Type B pancreatic cell (in vitro differentiated cells): Measurements from ENCODE around the gene SIM1. TPM values are rescaled to one million over a fixed set of nuclear protein-coding genes. Genes with fewer than 3 reads are reported as not detected.
"Not testable (repeated sequence)": the region's sequence is repeated elsewhere in the genome, so short reads cannot be mapped to it uniquely, and the experiment has no call there.

Source experiments
- DNase-seq: peaks from one replicate; pipeline ENCODE4 v3.0.0; 2021; ENCODE audit warnings: mixed read lengths; ENCODE audit not compliant: unreplicated experiment; ENCODE audit errors: extremely low spot score
- H3K27ac Mint-ChIP-seq: 2 replicates; pipeline ENCODE4 v1.8.0; 2021; ENCODE audit warnings: mild to moderate bottlenecking, mixed read lengths
- H3K27me3 Mint-ChIP-seq: 2 replicates; pipeline ENCODE4 v1.8.0; 2021; ENCODE audit warnings: mixed read lengths
- H3K36me3 Mint-ChIP-seq: 2 replicates; pipeline ENCODE4 v1.8.0; 2021; ENCODE audit warnings: mixed read lengths
- H3K4me1 Mint-ChIP-seq: one replicate; pipeline ENCODE4 v1.8.0; 2021; ENCODE audit warnings: mixed read lengths; ENCODE audit not compliant: unreplicated experiment
- H3K4me3 Mint-ChIP-seq: 2 replicates; pipeline ENCODE4 v1.8.0; 2021; ENCODE audit warnings: mild to moderate bottlenecking, mixed read lengths
- H3K9me3 Mint-ChIP-seq: 2 replicates; pipeline ENCODE4 v1.8.0; 2021; ENCODE audit warnings: mixed read lengths
- CTCF ChIP-seq: fragments of 200-600 bp; sonication (generic); conservative IDR thresholded peaks from 2 replicates; pipeline ENCODE4 v1.5.0; 2021; ENCODE audit warnings: antibody characterized with exemption, mild to moderate bottlenecking
- total RNA-seq: library from RNA; stranded (reverse); gene quantifications from 2 replicates; pipeline ENCODE4 v1.2.1, GENCODE V29; 2021; ENCODE audit warnings: low replicate concordance

Gene SIM1
- total RNA-seq, 1 donor from 2014 or later: 7.1 TPM

GRCh38 chr6:100372326-100373091 is 92.2 kb downstream of the SIM1 start:
- TF ChIP-seq CTCF: no peak
- Mint-ChIP-seq H3K9me3 (no peaks in the 10 kb centered on the region), H3K36me3 (no peaks in the 10 kb centered on the region), H3K27ac (no peak overlapping the region), H3K4me1 (peaks cover 10% of the 10 kb centered on the region), H3K4me3 (no peak overlapping the region), H3K27me3 (peaks cover 8% of the 10 kb centered on the region)
- DNase-seq: no peak

DNA sequence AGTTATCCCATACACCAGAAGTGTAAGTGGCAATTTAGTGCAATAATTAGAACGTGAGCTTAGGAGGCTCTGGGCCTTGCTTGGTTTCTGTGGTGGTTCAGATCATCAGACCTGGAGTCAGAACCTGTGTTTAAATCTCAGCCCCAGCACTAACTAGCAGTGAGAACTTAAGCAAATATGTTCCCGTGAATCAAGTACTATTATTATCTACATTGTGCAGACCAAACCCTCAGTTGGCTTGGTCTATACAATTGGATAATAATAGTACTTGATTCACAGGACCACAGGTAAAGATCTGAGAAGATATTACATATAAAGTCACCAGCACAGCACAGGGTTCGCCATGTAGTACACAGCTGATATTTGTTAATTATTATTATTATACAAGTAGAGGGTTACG is 93.1 kb downstream of the SIM1 start:
- Mint-ChIP-seq H3K27ac (no peak overlapping the region), H3K27me3 (peaks cover 8% of the 10 kb centered on the region), H3K9me3 (peaks cover 4% of the 10 kb centered on the region), H3K4me1 (peaks cover 10% of the 10 kb centered on the region), H3K4me3 (no peak overlapping the region), H3K36me3 (no peaks in the 10 kb centered on the region)
- no peak for DNase-seq
- no peak for TF ChIP-seq CTCF

DNA sequence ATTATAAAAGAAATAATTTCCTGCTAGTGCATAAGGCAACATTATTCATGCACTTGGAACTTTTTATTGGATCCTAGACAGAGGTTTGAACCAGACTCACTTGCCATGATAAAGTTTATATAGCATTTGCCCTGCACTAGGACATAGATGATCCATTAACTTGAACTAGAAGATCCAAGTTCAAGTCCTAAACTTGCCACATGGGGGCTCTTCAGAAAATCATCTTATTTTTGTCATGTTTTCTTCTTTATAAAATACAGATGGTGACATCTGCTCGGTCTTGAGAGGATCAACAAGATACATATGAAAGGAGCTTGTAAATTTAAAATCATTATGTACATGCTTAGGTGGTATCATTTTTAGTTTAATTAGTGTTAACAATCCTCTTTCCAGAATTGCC is 94.5 kb downstream of the SIM1 start:
- Mint-ChIP-seq H3K27ac (no peak overlapping the region), H3K36me3 (no peaks in the 10 kb centered on the region), H3K4me1 (peaks cover 10% of the 10 kb centered on the region), H3K9me3 (peaks cover 4% of the 10 kb centered on the region), H3K4me3 (no peak overlapping the region), H3K27me3 (peaks cover 6% of the 10 kb centered on the region)
- DNase-seq: no peak
- peak; percentile 41 for TF ChIP-seq CTCF

- Mint-ChIP-seq H3K27ac (no peak overlapping the region), H3K27me3 (no peaks in the 10 kb centered on the region), H3K36me3 (no peaks in the 10 kb centered on the region), H3K4me3 (no peak overlapping the region), H3K9me3 (peaks cover 4% of the 10 kb centered on the region), H3K4me1 (no peaks in the 10 kb centered on the region)
- no peak for TF ChIP-seq CTCF
- no peak for DNase-seq
Measured at GRCh38 chr6:100366419-100366818, 98.3 kb downstream of the SIM1 start.

- Mint-ChIP-seq H3K9me3 (peaks cover 4% of the 10 kb centered on the region), H3K36me3 (no peaks in the 10 kb centered on the region), H3K27ac (no peak overlapping the region), H3K4me1 (no peaks in the 10 kb centered on the region), H3K27me3 (no peaks in the 10 kb centered on the region), H3K4me3 (no peak overlapping the region)
- TF ChIP-seq CTCF: no peak
- DNase-seq: no peak
Measured at GRCh38 chr6:100363651-100364050, 101.1 kb downstream of the SIM1 start.

- not testable (repeated sequence) for H3K27me3 Mint-ChIP-seq, DNase-seq, H3K36me3 Mint-ChIP-seq, H3K4me3 Mint-ChIP-seq, H3K9me3 Mint-ChIP-seq, H3K27ac Mint-ChIP-seq, H3K4me1 Mint-ChIP-seq
Measured at GRCh38 chr6:100354736-100355641, 109.7 kb downstream of the SIM1 start.
